Adrenal gland (tissue), 12 donors: ENCODE measurements around the gene NME7. TPM values are rescaled to one million over a fixed set of nuclear protein-coding genes. Genes with fewer than 3 reads are reported as not detected.

Experiments used
- DNase-seq, 7 donors: peaks; one replicate each; pipeline ENCODE4 v3.0.0-alpha.2; 2019 to 2020
- H3K27ac ChIP-seq, 5 donors: fragments of 200-600 bp; sonication (generic) in 4 of 5; 1 replicate in 3 of 5; 2 replicates in 2 of 5; pipeline versions ENCODE4 v1.5.1 to v1.8.0; 2016 to 2020; ENCODE audit warnings: mild to moderate bottlenecking in 1 of 5
- H3K27me3 ChIP-seq: fragments of 200-600 bp; 2 replicates; pipeline ENCODE4 v1.8.0; 2021
- H3K36me3 ChIP-seq, 2 donors: fragments of 200-600 bp; replicated peaks in 1 of 2; 1 replicate in 1 of 2; 2 replicates in 1 of 2; pipeline versions ENCODE4 v1.5.1 to v1.8.0; 2018 to 2022
- H3K4me1 ChIP-seq, 2 donors: fragments of 200-600 bp; replicated peaks in 1 of 2; 1 replicate in 1 of 2; 2 replicates in 1 of 2; pipeline versions ENCODE4 v1.5.1 to v1.8.0; 2018 to 2021
- H3K4me3 ChIP-seq, 4 donors: fragments of 200-600 bp; sonication (generic) in 3 of 4; one replicate each; pipeline ENCODE4 v1.5.1; 2016 to 2018
- H3K9me3 ChIP-seq, 3 donors: fragments of 200-600 bp; sonication (generic) in 1 of 3; replicated peaks in 1 of 3; 1 replicate in 2 of 3; 2 replicates in 1 of 3; pipeline versions ENCODE4 v1.5.1 to v1.8.0; 2016 to 2021
- POLR2A ChIP-seq, 2 donors: fragments of 450-650 bp; IDR thresholded peaks; one replicate each; pipeline ENCODE4 v1.6.1; 2017; ENCODE audit warnings: antibody characterized with exemption in 2 of 2, mild to moderate bottlenecking in 2 of 2, moderate library complexity in 1 of 2
- WGBS, 4 donors: extraction: QIAGEN DNeasy Blood & Tissue Kit in 2 of 4; methylation state at CpG; one replicate each; pipeline versions ENCODE4 v1.1.5 to v1.1.7; 2013 to 2017; 5-methylcytosine and 5-hydroxymethylcytosine counted together
- intact Hi-C, 2 donors: fragments of 100-400 bp; cut with DNase I; formaldehyde crosslinking; loops; one replicate each; pipeline versions ENCODE4 v1.14.1 to v1.15.0; 2022 to 2023
- polyA plus RNA-seq, 3 donors: library from polyadenylated mRNA; stranded (reverse); fragments of 200-250 nt in 2 of 3; fragments of 350-450 nt in 1 of 3; fragmentation: Illumina TruSeq in 1 of 3; extraction: RNeasy Lipid Tissue Mini Kit (QIAGEN cat#74804) in 1 of 3; gene quantifications; one replicate each; pipeline ENCODE4 v1.2.3, GENCODE V29; 2013 to 2014
- total RNA-seq, 9 donors: library from RNA; depleted of rRNA in 4 of 9; stranded (reverse); fragments of >200 nt in 4 of 9; fragments of 120-200 nt in 1 of 9; fragmentation: NEBNext Ultra II Directional in 1 of 9; extraction: Animal tissue kit (Norgen Biotek cat#: 25700) in 1 of 9; gene quantifications; one replicate each; pipeline versions ENCODE4 v1.1.0 to v1.2.4, GENCODE V29; 2013 to 2023
- TF ChIP-seq, protein P1 (sequence below), 6 experiments: fragments of 450-650 bp in 4 of 6; fragments of 200-600 bp in 2 of 6; sonication (generic) in 1 of 6; IDR thresholded peaks; 1 replicate in 5 of 6; 2 replicates in 1 of 6; pipeline versions ENCODE4 v1.5.1 to v1.8.0; 2016 to 2021; ENCODE audit warnings: antibody characterized with exemption in 6 of 6, mild to moderate bottlenecking in 2 of 6, moderate library complexity in 1 of 6
- donor health status: healthy with polysubstance abuse.
- donor health status: Bipolar disorder and iron deficiency.
- donor health status: DM: yes; HTN: yes; CAD: no.
- donor health status: DM: no; HTN: no; CAD: no.
- donor health status: DM: no; HTN: no; CAD: no.
- donor health status: DM: yes; HTN: yes; CAD: no.

Gene NME7
- total and polyA plus RNA-seq, 12 donors = 3.3 to 41.4 (median 15.6) TPM

DNA sequence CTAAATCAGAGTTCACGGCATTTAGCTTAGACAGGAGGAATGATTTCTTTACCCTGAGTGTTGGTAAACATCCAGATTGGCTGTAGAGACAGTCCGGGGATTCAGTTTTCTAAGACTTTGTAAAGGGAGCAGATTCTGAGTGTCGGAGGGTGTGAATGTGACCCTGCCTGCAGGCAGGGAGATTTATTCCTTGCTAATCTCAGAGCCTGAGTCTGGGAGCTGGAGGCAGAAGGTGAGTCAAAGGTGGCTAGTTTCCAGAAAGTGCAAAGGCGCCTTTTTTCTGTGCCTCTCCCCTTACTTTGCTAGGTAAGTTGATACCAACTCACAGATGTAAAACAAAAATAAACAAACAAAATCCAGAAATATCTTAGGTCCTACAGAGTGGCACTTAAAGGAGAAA lies 249.4 kb downstream of the NME7 start:
- peak; percentile 46 to 72 (median 63) for DNase-seq
- no peak for TF ChIP-seq POLR2A (IDR thresholded peaks at IDR 0.05)
- TF ChIP-seq, protein P1, sequence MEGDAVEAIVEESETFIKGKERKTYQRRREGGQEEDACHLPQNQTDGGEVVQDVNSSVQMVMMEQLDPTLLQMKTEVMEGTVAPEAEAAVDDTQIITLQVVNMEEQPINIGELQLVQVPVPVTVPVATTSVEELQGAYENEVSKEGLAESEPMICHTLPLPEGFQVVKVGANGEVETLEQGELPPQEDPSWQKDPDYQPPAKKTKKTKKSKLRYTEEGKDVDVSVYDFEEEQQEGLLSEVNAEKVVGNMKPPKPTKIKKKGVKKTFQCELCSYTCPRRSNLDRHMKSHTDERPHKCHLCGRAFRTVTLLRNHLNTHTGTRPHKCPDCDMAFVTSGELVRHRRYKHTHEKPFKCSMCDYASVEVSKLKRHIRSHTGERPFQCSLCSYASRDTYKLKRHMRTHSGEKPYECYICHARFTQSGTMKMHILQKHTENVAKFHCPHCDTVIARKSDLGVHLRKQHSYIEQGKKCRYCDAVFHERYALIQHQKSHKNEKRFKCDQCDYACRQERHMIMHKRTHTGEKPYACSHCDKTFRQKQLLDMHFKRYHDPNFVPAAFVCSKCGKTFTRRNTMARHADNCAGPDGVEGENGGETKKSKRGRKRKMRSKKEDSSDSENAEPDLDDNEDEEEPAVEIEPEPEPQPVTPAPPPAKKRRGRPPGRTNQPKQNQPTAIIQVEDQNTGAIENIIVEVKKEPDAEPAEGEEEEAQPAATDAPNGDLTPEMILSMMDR (IDR thresholded peaks at IDR 0.05) = no peak
- Histone ChIP-seq H3K27me3 (no peaks in the 10 kb centered on the region), H3K4me1 (peaks cover 22 to 59% of the 10 kb centered on the region in 2 donors), H3K36me3 (peaks cover 0 to 36% of the 10 kb centered on the region in 2 donors), H3K4me3 (no peak overlapping the region), H3K9me3 (no peaks in the 10 kb centered on the region), H3K27ac (peak overlapping the region in 2 of 5 donors; percentile 21 to 36)
- intact Hi-C loops = no loop called here
- 37 to 58% (median 53%) methylated on average over 4 of the region's 4 CpGs for WGBS, 4 donors

DNA sequence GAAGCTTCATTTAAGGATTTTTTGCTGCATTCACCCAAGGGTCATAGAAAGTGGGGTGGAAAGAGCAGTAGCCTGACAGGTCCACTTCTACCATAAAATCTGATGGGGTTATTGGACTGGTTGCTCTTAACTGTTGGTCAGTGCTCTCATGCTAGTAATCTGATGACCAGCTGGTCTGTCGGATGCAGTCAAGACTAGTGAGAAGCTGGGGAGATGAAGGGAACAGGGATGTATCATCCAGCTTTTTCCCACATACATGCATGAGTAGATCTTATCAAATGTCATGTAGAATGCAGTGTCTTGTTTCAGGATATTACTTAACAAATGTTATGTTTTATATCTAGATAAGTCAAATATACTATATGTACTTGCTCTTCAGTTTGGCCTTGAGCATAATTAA lies 250.0 kb downstream of the NME7 start:
- no peaks in the 10 kb centered on the region for H3K27me3 ChIP-seq
- H3K9me3 ChIP-seq = no peaks in the 10 kb centered on the region
- no peak overlapping the region for H3K4me3 ChIP-seq
- no peak for TF ChIP-seq POLR2A (IDR thresholded peaks at IDR 0.05)
- TF ChIP-seq, protein P1 (IDR thresholded peaks at IDR 0.05) = no peak
- H3K27ac ChIP-seq = peak overlapping the region in 1 of 5 donors; percentile 36
- DNase-seq = no peak
- intact Hi-C loops = no loop called here
- WGBS, 4 donors = 75 to 100% (median 93%) methylated on average over 1 of the region's 1 CpG
- H3K36me3 ChIP-seq = peaks cover 0 to 36% of the 10 kb centered on the region in 2 donors
- H3K4me1 ChIP-seq = peaks cover 28 to 65% of the 10 kb centered on the region in 2 donors

DNA sequence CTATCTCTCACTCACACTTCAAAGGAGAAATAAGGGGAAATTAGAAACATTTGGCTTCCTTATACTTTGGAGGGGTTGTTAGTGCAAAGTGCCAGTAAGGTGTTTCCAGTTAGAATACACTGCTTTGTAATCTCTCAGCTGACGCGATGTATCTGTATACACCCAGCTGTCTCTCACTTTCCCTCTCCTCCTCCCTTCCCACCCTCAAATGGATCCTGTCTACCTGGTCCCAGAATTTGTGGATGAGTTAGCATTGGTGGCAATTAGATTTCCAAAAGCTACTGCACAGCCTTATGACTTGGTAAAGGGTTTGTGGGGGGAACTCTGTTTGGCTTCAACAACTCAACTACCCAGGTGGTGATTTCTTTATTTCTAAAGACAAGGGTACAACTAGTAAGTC lies 250.6 kb downstream of the NME7 start:
- H3K27me3 ChIP-seq = no peaks in the 10 kb centered on the region
- TF ChIP-seq, protein P1 (IDR thresholded peaks at IDR 0.05) = no peak
- no peak for TF ChIP-seq POLR2A (IDR thresholded peaks at IDR 0.05)
- WGBS, 4 donors = 91 to 96% (median 94%) methylated on average over 2 of the region's 2 CpGs
- no peak for DNase-seq
- H3K9me3 ChIP-seq = no peaks in the 10 kb centered on the region
- no peak overlapping the region for H3K4me3 ChIP-seq
- peaks cover 0 to 32% of the 10 kb centered on the region in 2 donors for H3K36me3 ChIP-seq
- H3K4me1 ChIP-seq = peaks cover 33 to 71% of the 10 kb centered on the region in 2 donors
- intact Hi-C loops = no loop called here
- peak overlapping the region in 2 of 5 donors; percentile 2 to 70 for H3K27ac ChIP-seq

DNA sequence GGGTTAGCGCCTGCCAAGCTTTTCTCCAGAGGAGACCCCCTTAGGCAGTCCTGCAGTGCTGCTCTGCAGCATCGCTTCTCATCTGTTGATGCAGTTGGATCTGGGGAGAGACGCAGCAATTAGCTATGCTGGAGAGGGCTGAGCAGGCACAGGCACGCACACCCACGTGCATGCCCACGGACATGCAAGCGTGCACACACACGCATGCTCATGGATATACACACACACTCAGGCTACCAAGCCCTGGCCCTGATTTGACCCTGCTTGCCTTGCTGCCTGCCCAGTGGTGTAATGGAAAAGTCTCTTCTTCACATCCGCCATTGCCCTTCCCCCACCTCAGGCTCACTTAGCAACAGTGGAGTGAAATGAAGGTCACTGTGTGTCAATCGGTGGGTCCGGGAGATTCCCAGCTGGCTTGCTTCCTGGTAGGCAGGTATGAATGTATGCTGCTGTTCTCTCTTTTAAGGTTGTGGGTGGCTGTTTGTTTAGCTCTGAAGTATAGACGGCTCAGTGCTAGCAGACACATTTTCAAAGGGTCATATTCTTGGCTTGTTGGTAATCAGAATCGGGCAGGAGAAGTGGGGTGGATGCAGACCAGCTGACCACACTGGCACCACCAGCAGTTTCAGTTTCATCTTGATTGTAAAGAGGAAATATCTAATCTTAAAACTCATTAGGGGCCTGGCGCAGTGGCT lies 251.6 kb downstream of the NME7 start:
- H3K4me3 ChIP-seq = no peak overlapping the region
- H3K27ac ChIP-seq = peak overlapping the region; percentile 24 to 70 (median 59)
- H3K9me3 ChIP-seq = no peaks in the 10 kb centered on the region
- intact Hi-C loops = no loop called here
- WGBS, 4 donors = 45 to 61% (median 47%) methylated on average over 14 of the region's 14 CpGs
- TF ChIP-seq POLR2A (IDR thresholded peaks at IDR 0.05) = peak in 1 of 2 donors; percentile 20
- TF ChIP-seq, protein P1 (IDR thresholded peaks at IDR 0.05) = no peak
- no peaks in the 10 kb centered on the region for H3K27me3 ChIP-seq
- H3K4me1 ChIP-seq = peaks cover 42 to 80% of the 10 kb centered on the region in 2 donors
- peak; percentile 81 to 95 (median 91) for DNase-seq
- peaks cover 0 to 29% of the 10 kb centered on the region in 2 donors for H3K36me3 ChIP-seq
